ENCODE results near the gene PLCB1. TPM values are rescaled to one million over a fixed set of nuclear protein-coding genes. Genes with fewer than 3 reads are reported as not detected.

PLCB1 gene
- polyA plus RNA-seq, 5 donors = 11.8 to 27.1 (median 19.5) TPM

GRCh38 chr20:8490076-8490830 is 358.2 kb downstream of the PLCB1 start:
- no peak for DNase-seq

DNA sequence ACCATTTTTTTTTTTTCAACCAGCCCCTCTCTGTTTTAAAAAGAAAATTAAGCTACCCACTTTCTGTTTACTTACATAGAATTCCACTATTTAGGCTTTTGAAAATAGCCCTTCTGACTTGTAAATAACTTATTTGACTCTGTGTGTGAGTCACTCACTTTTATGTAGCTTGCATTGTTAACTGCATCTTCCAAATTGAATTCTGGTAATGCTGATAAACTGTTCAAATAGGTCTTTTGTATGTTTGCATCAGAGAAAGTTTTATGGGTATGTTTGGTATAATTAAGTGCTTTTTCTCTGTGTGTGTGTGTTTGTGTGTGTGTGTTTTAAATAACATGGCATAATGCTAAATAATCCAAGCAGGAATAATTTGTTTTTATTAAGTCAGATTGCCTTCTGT is 360.1 kb downstream of the PLCB1 start:
- no peak for DNase-seq

- no peak for DNase-seq
Measured at GRCh38 chr20:8498571-8498970, 366.5 kb downstream of the PLCB1 start.

DNA sequence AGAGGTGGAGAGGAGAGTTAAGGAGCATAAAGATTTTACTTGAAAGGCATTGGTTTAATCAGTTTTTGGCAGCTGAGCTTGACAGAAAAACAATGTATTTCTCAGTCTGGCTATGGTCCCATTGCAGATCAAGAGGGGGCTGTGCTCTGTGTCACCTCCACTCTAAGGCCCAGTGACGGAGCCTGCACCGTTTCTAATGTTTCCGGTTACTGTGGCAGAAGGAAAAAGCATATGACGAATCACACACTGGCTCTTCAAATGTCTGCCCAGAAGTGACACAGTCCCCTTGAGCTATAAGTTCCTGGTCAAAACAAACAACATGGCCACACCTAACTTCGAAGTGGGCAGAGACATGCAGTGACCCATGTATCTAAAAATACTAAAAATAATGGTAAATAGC is 372.0 kb downstream of the PLCB1 start:
- DNase-seq = no peak

DNA sequence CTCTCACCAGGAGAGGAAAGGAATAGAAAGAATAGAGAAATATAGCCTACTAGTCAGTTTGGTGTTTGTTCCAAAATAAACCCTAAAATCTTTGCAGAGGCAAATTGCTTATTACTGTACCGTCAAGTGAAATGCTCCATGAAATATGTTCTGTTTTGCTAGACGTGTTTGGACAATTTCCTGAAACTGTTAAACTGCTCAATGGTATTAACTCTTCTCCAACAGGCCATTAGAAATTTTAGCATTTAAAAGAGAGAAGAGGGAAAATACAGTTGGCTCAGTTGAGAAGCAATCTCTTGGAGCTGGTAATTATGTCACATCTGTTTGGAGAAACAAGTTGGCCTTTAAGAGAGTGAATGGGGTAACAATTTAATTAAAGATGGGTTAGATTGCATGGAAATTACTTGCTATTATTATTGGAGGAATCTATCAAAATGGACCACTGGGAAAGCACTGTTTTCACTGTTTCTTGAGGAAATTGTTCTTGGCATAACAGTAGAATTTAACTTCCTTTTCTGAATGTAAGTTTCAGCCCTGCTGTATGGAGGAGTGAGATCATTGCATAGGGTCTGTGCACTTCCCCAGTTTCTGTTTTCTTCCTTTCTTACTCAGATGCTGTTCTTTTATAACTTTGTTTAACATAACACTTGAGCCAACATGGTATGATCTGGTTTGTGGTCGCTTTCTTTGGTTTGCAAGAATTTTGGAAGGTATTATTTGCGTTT is 373.6 kb downstream of the PLCB1 start:
- DNase-seq = no peak

DNA sequence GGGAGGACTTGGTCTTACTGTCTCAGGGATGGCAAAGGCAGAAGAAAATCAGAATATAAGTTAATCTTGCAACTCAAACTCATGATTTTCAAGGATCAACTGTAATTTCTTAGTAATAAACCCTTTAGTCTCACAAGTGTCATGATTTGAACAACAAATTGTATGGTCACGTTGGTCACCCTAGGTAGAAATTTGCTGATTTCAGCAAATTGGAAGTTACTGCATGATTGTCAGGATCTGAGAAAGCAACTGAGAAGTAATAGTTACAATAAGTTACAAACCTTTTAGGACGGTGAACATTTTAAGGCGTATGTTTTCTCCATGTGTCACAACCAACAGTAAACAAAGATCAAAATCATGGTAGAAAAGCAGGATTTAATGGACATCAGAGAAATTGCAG is 375.2 kb downstream of the PLCB1 start:
- DNase-seq = no peak

DNA sequence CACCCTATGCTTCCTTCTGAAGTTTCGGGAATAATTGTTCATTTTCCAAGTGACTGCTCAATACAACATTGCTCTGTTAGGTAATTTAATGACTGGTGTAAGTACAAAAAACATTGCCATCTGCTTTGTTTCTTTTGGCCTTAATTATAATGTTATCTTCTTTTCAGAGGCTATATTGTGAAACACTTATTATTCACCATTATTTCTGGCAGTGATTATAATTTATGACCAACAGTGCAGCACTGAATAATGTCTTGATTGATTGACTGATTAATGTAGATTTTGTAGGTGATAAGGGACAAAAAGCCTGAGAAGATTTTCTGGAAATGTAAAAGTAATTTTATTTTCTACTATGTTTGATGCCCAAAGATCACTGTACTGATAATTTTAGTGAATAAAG is 377.7 kb downstream of the PLCB1 start:
- no peak for DNase-seq

DNA sequence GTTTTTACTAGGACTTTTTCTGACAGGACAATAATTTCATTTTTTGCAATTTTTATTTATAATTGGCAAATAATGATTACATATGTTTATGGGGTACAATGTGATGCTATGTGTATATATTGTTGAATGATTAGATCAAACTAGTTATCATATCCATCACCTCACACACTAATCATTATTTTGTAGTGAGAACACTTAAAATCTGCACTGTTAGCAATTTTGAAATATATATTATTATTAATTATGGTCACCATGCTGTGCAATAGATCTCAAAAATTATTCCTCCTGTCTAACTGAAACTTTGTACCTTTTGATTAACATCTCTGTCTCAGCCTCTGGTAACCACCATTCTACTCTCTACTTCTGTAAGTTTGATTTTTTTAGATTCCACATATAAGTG is 378.7 kb downstream of the PLCB1 start:
- no peak for DNase-seq

DNA sequence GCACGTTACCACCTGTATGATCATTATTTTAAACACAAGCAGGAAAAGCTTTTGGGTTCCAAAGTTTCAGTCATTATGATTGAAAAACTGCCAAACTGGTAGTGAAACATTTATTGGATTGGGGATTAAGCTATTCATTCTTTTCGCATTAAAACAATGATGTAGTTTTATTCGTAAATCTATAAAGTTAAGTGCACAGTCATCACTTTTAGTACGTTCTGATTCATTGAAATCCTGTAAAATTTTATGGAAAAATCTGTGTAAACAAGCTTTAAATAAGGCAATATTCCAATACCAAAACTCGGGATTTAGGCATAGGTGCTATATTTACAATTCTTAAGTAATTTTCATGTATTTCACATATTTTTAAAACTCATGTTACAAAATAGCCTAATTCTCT is 379.9 kb downstream of the PLCB1 start:
- no peak for DNase-seq

GRCh38 chr20:8515810-8516435 is 383.9 kb downstream of the PLCB1 start:
- DNase-seq = no peak

DNA sequence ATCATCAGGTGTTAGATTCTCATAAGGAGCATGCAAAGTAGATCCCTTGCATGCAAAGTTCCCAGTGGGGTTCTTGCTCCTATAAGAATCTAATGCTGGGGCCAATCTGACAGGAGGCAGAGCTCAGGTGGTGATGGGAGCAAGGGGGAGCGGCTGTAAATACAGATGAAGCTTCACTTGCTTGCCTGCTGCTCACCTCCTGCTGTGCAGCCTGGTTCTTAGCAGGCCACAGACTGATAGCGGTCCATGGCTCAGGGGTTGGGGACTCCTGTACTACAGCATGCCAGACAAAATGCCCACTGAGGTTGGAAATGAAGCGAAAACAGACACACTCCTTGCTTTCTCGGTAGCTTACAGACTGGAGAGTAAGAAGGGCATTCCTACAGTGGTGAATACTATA is 386.8 kb downstream of the PLCB1 start:
- no peak for DNase-seq

- DNase-seq = no peak
Measured at GRCh38 chr20:8519887-8520286, 387.8 kb downstream of the PLCB1 start.

DNA sequence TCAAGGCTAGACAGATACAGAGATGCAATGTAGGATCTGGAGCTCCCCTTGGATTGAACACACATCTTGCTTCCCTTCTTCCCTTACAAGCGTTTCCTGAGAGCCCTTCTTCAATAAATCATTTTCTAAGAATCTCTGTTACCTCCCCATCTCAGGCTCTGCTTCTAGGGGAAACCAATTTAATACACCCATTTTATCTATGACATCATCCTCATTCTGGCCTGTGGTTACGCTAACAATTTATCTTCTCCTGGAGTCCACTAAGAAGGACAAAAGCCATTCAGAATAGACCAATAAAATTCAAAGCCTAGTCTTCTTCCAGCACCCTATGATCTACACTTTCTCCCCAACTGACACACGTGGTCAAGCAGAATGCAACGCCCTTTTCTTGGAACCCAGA is 390.1 kb downstream of the PLCB1 start:
- no peak for DNase-seq

DNA sequence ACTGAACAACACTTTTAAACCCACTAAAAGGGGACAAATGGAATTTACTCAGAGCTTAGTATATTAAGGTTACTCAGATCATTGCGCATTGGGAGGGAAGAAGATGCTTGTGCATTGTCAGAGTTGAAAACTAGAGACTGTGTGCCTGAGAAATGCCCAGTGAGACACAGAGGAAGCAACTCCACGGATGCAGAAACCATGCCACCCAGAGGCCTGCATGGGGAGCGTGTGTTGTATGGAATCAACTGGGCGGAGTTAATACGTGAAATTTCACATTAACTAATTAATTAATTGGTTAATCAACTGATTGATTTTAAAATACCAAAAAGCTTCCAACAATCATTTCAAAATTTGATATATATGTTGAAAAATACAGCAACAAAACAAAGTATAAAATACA is 391.6 kb downstream of the PLCB1 start:
- no peak for DNase-seq

GRCh38 chr20:8524101-8525016 is 392.3 kb downstream of the PLCB1 start:
- no peak for DNase-seq

DNA sequence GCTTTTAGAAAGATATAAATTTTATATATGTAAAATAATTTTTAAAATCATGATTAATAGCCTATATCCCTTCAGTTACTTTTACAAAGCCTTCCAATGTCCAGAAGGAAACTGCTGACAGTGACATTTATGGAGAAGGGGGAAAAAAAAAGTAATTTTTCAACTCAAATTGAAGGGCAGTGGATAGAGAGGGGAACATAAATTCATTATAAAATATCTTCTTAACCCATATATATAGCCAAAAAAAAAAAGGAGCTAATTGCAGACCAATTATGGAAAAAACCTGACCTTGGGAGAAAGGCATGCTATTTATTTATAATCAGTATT is 392.9 kb downstream of the PLCB1 start:
- DNase-seq = no peak

GRCh38 chr20:8526610-8527009 is 394.5 kb downstream of the PLCB1 start:
- DNase-seq = no peak

- no peak for DNase-seq
Measured at GRCh38 chr20:8527998-8528723, 396.1 kb downstream of the PLCB1 start.

GRCh38 chr20:8530022-8530421 is 398.0 kb downstream of the PLCB1 start:
- DNase-seq = no peak

- no peak for DNase-seq
Measured at GRCh38 chr20:8532169-8532568, 400.1 kb downstream of the PLCB1 start.

GRCh38 chr20:8534368-8535160 is 402.5 kb downstream of the PLCB1 start:
- no peak for DNase-seq

Measured in right lung (tissue), 5 donors.